SJCRH30 (cell line): ENCODE measurements around the gene ZNF337. TPM values are rescaled to one million over a fixed set of nuclear protein-coding genes. Genes with fewer than 3 reads are reported as not detected.
A peak's percentile ranks its signal among the peaks of the same experiment; 100 is the strongest.
"Not testable (repeated sequence)": the region's sequence is repeated elsewhere in the genome, so short reads cannot be mapped to it uniquely, and the experiment has no call there.

ENCODE experiments used
- DNase-seq, 2 experiments: peaks; one replicate each; pipeline ENCODE4 v3.0.0-alpha.2; 2015 to 2020
- H3K27ac ChIP-seq: fragments of 250-450 bp; sonication (Bioruptor Pico); 2 replicates; pipeline ENCODE4 v1.5.1; 2020; ENCODE audit warnings: mild to moderate bottlenecking, moderate library complexity
- H3K27me3 ChIP-seq: fragments of 250-450 bp; sonication (Bioruptor Pico); 2 replicates; pipeline ENCODE4 v1.5.1; 2020; ENCODE audit warnings: mild to moderate bottlenecking, moderate library complexity
- H3K36me3 ChIP-seq: fragments of 250-450 bp; sonication (Bioruptor Pico); 2 replicates; pipeline ENCODE4 v1.5.1; 2020; ENCODE audit warnings: mild to moderate bottlenecking, moderate library complexity
- H3K4me1 ChIP-seq: fragments of 250-450 bp; sonication (Bioruptor Pico); 2 replicates; pipeline ENCODE4 v1.5.1; 2020; ENCODE audit warnings: mild to moderate bottlenecking, moderate library complexity
- H3K4me3 ChIP-seq: fragments of 250-450 bp; sonication (Bioruptor Pico); 2 replicates; pipeline ENCODE4 v1.5.1; 2020; ENCODE audit warnings: mild to moderate bottlenecking, moderate library complexity
- H3K9me3 ChIP-seq: fragments of 250-450 bp; sonication (Bioruptor Pico); replicated peaks from 2 replicates; pipeline ENCODE4 v1.5.1; 2020; ENCODE audit warnings: mild to moderate bottlenecking, moderate library complexity
- total RNA-seq: library from RNA; depleted of rRNA; stranded (reverse); fragments of >200 nt; shearing (Covaris generic); gene quantifications from 2 replicates; pipeline ENCODE4 v1.2.3, GENCODE V29; 2014

ZNF337 gene
- total RNA-seq, 1 experiment from 2014 or later: 16.6 TPM

DNA sequence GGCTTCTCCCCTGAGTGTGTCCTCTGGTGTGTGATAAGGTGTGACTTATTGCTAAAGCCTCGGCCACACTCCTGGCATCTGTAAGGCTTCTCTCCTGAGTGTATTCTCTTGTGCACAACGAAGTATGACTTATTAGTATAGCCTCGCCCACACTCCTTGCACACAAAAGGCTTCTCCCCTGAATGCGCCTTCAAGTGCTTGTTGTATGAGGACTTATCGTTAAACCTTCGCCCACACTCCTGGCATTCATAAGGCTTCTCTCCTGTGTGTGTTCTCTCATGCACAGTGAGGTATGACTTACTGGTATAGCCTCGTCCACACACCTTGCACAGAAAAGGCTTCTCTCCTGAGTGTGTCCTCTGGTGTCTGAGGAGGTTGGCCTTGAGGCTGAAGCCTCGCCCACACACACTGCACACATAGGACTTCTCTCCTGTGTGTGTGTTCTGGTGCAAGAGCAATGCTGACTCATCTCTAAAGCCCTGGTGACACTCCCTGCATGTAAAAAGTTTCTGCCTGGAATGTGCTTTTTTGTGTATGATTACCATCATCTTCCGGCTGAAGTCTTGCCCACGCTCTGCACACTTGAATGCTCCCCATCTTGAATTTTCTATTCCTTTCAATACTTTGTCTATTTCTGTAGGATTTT is 20.4 kb downstream of the ZNF337 start:
- H3K36me3 ChIP-seq: peaks cover 53% of the 10 kb centered on the region
- DNase-seq: no peak
- no peak overlapping the region for H3K27ac ChIP-seq
- H3K4me1 ChIP-seq: no peaks in the 10 kb centered on the region
- H3K27me3 ChIP-seq: no peaks in the 10 kb centered on the region
- H3K4me3 ChIP-seq: no peak overlapping the region
- no peaks in the 10 kb centered on the region for H3K9me3 ChIP-seq

DNA sequence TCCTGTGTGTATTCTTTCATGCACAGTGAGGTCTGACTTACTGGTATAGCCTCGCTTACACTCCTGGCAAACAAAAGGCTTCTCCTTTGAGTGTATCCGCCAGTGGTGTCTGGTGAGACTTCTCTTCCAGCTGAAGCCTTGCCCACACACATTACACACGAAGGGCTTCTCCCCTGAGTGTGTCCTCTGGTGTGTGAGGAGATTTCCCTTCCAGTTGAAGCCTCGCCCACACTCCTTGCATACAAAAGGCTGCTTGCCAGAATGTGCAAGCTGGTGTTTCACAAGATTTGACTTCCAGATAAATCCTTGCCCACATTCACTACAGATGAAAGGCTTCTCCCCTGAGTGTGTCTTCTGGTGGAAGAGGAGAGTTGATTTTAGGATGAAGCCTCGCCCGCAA is 21.5 kb downstream of the ZNF337 start:
- Histone ChIP-seq H3K4me3 (no peak overlapping the region), H3K27me3 (no peaks in the 10 kb centered on the region), H3K27ac (no peak overlapping the region), H3K4me1 (no peaks in the 10 kb centered on the region), H3K36me3 (peaks cover 50% of the 10 kb centered on the region), H3K9me3 (no peaks in the 10 kb centered on the region)
- DNase-seq: no peak

DNA sequence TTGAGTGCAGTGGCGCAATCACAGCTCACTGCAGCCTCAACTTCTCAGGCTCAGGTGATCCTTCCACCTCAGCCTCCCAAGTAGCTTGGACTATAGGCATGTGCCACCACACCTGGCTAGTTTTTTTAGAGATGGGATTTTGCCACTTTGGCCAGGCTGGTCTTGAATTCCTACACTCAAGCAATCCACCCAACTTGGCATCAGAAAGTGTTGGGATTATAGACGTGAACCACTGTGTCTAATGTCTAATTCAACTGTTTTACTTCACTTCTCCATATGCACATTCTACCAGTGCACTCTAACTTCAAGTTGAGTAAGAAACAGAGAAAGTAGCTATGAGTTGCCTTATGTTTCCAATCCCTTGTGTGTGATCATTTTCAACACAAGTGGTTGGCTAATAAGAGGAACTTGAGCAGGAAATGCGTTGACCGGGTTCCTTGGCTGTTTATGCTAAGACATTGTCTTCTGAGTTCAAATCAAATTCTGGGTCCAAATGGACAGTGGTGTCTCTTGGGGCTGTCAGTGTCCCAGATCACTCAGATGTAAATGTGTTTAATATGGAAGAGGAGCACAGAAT is 23.9 kb downstream of the ZNF337 start:
- Histone ChIP-seq H3K27ac (no peak overlapping the region), H3K9me3 (no peaks in the 10 kb centered on the region), H3K27me3 (no peaks in the 10 kb centered on the region), H3K36me3 (peaks cover 43% of the 10 kb centered on the region), H3K4me1 (no peaks in the 10 kb centered on the region), H3K4me3 (no peak overlapping the region)
- DNase-seq: no peak

- DNase-seq: peak; percentile 16 to 20
- Histone ChIP-seq H3K36me3 (peaks cover 24% of the 10 kb centered on the region), H3K4me1 (no peaks in the 10 kb centered on the region), H3K27me3 (no peaks in the 10 kb centered on the region), H3K9me3 (no peaks in the 10 kb centered on the region), H3K4me3 (no peak overlapping the region), H3K27ac (no peak overlapping the region)
Observed at GRCh38 chr20:25669826-25670422, 26.7 kb downstream of the ZNF337 start.

GRCh38 chr20:25668446-25668845 is 28.2 kb downstream of the ZNF337 start:
- DNase-seq: no peak
- H3K27ac ChIP-seq: no peak overlapping the region
- no peaks in the 10 kb centered on the region for H3K27me3 ChIP-seq
- no peaks in the 10 kb centered on the region for H3K9me3 ChIP-seq
- peaks cover 9% of the 10 kb centered on the region; the same call in 1 of the 2 replicates for H3K36me3 ChIP-seq
- no peak overlapping the region for H3K4me3 ChIP-seq
- no peaks in the 10 kb centered on the region for H3K4me1 ChIP-seq

GRCh38 chr20:25659999-25660398 is 36.7 kb downstream of the ZNF337 start:
- Histone ChIP-seq H3K27me3 (no peaks in the 10 kb centered on the region), H3K4me1 (no peaks in the 10 kb centered on the region; the same call in 1 of the 2 replicates), H3K27ac (no peak overlapping the region), H3K36me3 (no peaks in the 10 kb centered on the region), H3K4me3 (no peak overlapping the region), H3K9me3 (no peaks in the 10 kb centered on the region)
- DNase-seq: no peak

GRCh38 chr20:25654487-25654886 is 42.2 kb downstream of the ZNF337 start:
- no peaks in the 10 kb centered on the region for H3K9me3 ChIP-seq
- H3K27ac ChIP-seq: no peak overlapping the region
- no peaks in the 10 kb centered on the region for H3K27me3 ChIP-seq
- H3K4me1 ChIP-seq: no peaks in the 10 kb centered on the region; the same call in 1 of the 2 replicates
- no peaks in the 10 kb centered on the region for H3K36me3 ChIP-seq
- no peak for DNase-seq
- H3K4me3 ChIP-seq: no peak overlapping the region

GRCh38 chr20:25652866-25653265 is 43.8 kb downstream of the ZNF337 start:
- not testable (repeated sequence) for H3K4me1 ChIP-seq, H3K9me3 ChIP-seq

DNA sequence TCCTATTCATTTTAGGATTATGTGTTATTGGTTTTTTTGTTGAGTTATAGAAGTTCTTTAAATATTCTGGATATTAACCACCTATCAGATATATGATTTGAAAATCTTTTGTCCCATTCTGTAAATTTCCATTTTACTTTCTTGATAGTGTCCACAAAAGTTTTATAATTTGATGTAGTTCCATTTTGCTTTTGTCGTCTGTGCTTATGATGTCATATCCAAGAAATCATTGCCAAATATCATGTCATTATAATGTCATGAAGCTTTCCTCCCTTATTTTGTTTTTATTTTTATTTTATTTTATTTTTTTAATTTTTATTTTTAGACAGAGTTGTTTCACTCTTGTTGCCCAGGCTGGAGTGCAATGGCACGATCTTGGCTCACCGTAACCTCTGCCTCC is 51.8 kb downstream of the ZNF337 start:
- Histone ChIP-seq H3K27me3 (no peaks in the 10 kb centered on the region), H3K36me3 (no peaks in the 10 kb centered on the region), H3K4me3 (no peak overlapping the region), H3K4me1 (no peaks in the 10 kb centered on the region), H3K27ac (no peak overlapping the region), H3K9me3 (no peaks in the 10 kb centered on the region)
- DNase-seq: no peak

More at GRCh38 chr20:25652866-25653265, 43.8 kb downstream of the ZNF337 start:
- not testable (repeated sequence) for H3K27me3 ChIP-seq, H3K4me3 ChIP-seq, DNase-seq, H3K27ac ChIP-seq, H3K36me3 ChIP-seq

- H3K9me3 ChIP-seq: no peaks in the 10 kb centered on the region
- H3K4me1 ChIP-seq: no peaks in the 10 kb centered on the region
- H3K36me3 ChIP-seq: no peaks in the 10 kb centered on the region
- DNase-seq: no peak
- no peaks in the 10 kb centered on the region for H3K27me3 ChIP-seq
- H3K4me3 ChIP-seq: no peak overlapping the region
- H3K27ac ChIP-seq: no peak overlapping the region
Observed at GRCh38 chr20:25643716-25644115, 52.9 kb downstream of the ZNF337 start.

GRCh38 chr20:25637247-25637646 is 59.4 kb downstream of the ZNF337 start:
- Histone ChIP-seq H3K27me3 (no peaks in the 10 kb centered on the region), H3K4me3 (no peak overlapping the region), H3K36me3 (no peaks in the 10 kb centered on the region), H3K27ac (no peak overlapping the region), H3K4me1 (no peaks in the 10 kb centered on the region), H3K9me3 (peaks cover 4% of the 10 kb centered on the region; the same call in 1 of the 2 replicates)
- no peak for DNase-seq

- Histone ChIP-seq H3K36me3 (no peaks in the 10 kb centered on the region), H3K4me1 (no peaks in the 10 kb centered on the region), H3K27me3 (no peaks in the 10 kb centered on the region), H3K9me3 (peaks cover 5% of the 10 kb centered on the region), H3K4me3 (no peak overlapping the region), H3K27ac (no peak overlapping the region)
- no peak for DNase-seq
Observed at GRCh38 chr20:25632940-25633790, 63.5 kb downstream of the ZNF337 start.

GRCh38 chr20:25630615-25631014 is 66.0 kb downstream of the ZNF337 start:
- not testable (repeated sequence) for DNase-seq, H3K27ac ChIP-seq, H3K9me3 ChIP-seq, H3K4me1 ChIP-seq, H3K27me3 ChIP-seq, H3K4me3 ChIP-seq, H3K36me3 ChIP-seq

- H3K36me3 ChIP-seq: no peaks in the 10 kb centered on the region
- H3K27me3 ChIP-seq: no peaks in the 10 kb centered on the region
- H3K27ac ChIP-seq: no peak overlapping the region
- no peak overlapping the region for H3K4me3 ChIP-seq
- DNase-seq: no peak
- H3K9me3 ChIP-seq: peaks cover 5% of the 10 kb centered on the region
- 0 out of 2 replicates have a peak, but pooled peaks cover 2% of the 10 kb centered on the region for H3K4me1 ChIP-seq
Observed at GRCh38 chr20:25629816-25630499, 66.7 kb downstream of the ZNF337 start.
